NCI-H1105 treated with DMSO at 0.1 percent for 48 hours (cell line): ENCODE data around the gene GIPC3.
A peak's percentile ranks its signal among the peaks of the same experiment; 100 is the strongest.

ENCODE experiments used
- DNase-seq: peaks from one replicate; lab custom pipeline; 2025; lab: John Stamatoyannopoulos, UW

The GIPC3 gene

DNA sequence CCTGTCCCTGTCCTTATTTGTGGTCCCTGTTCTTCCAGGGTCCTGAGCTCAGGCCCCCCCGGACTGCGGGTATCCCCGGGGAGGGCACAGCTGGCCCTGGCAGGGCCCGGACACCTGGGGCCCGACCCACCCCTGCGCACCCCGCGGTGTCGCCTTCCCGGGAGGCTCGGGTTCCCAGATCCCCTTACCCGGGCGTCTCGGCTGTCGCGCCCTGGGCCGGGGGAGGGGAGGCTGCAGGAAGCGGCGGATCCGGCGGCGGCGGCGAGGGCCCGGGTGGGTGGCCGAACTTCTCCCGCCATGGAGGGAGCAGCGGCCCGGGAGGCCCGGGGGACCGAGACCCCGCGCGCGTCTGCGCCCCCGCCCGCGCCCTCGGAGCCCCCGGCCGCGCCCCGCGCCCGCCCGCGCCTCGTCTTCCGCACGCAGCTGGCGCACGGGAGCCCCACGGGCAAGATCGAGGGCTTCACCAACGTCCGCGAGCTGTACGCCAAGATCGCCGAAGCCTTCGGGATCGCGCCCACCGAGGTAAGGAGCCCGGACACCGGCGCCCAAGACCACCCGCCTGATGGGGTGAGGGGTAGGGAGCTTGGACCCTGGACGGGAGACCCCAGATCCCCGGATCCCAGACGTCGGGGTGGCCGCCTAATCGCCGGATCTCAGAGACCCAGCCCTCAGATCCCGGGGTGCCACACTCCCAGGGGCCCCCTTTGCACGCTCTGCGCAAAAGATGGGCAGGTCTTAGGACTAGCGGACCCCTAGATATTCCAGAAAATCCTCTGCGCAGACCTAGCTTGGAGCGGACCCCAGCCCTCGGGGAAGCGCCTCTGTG lies at the start of gene GIPC3:
Gene GIPC3, plus strand, starts transcription at position 178 of the 826 bp plus-strand sequence. Its CDS starts 120 bp downstream, at position 298.
- no peak for DNase-seq

GRCh38 chr19:3535563-3535965 lies 49.7 kb upstream of the GIPC3 start:
- no peak for DNase-seq

DNA sequence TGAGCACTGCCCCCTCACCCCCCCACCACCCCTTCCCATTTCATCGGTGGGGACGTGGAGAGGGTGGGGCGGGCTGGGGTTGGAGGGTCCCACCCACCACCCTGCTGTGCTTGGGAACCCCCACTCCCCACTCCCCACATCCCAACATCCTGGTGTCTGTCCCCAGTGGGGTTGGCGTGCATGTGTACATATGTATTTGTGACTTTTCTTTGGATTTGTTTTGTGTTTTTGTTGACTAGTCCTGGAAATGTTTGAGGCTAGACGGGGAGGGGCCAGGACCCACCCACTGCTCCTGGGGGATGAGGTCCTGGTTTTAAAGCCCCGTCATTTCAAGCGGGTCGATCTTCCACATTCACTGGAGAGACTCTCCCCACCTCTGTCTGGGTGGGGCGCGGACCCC lies 49.3 kb upstream of the GIPC3 start:
- DNase-seq, result no peak

DNA sequence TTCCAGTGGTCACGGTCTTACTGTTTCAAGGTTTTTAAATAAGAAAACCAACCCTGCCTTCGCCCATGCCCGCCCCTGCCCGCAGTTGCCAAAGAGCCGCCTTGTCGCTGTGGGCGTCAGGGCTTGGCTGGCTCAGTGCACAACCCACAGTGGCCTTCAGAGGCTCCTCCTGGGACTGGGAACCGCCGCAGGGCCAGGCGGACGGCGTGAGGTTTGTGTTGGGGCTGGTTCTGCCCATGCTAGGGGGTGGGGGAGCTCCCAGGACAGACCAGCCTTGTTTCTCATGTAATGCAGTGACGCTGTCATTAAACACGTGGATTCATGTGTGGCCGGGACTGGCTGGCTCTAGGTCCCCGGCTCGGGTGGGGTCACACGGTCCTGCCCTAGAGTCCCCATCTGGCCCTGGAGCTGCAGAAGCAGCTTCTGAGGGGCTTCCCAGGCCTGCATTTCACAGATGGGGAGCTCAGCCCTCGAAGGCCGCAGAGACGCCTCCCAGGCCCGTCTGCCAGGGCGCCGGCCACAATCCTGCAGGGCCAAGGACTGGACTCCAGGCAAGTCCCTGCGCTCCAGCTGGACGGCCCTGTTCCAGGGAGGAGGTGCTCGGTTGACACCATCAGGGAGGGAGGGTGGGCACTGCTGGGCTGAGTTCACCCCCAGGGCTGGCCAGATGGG lies 48.7 kb upstream of the GIPC3 start:
- no peak for DNase-seq

- DNase-seq, result no peak
These were observed 48.2 kb upstream of the GIPC3 start for GRCh38 chr19:3537101-3537437.

DNA sequence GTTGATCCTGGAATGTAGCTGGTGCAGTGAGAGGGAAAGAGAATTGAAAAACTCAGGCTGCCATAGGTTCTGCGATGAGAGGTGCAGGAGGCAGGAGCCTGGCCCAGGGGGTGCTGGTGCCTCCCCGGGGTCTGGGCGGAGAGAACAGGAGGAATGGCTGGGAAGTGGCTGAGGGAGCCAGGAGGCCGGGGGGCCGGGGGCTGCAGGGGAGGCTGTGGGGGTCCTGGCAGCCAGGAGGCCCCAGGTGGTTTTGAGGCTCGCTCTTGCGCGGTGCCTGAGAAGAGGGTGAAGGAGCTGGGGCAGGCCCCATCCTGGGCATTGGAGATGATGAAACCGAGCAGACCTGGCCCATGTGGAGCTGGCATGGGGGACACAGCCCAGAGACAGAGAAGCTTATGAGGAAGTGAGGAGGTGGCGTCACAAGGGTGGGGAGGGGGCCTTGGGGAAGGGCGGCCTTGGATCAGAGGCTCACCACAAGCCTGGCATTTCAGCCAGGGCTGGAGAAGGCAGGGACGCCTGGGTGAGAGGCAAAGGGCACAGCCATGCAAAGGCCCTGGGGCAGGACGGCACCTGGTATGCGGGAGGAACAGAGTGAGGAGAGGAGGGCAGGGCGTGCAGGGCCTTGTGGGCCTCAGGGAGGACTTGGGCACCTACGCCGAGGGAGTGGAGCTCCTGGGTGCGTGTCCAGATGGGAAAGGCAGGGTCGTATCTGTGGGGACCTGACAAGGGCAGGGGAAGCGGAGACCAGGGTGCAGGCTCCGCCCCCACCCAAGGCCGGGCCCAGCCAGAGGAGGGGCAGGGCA lies 47.6 kb upstream of the GIPC3 start:
- DNase-seq, result no peak

GRCh38 chr19:3538258-3538929 lies 46.9 kb upstream of the GIPC3 start:
- DNase-seq, result no peak

- peak; percentile 8 for DNase-seq
These were observed 46.1 kb upstream of the GIPC3 start, which contains the start of gene TEKTIP1 for GRCh38 chr19:3538965-3539755. TSS of gene TEKTIP1 (plus strand) at chr19:3539174. CDS start at chr19:3539178, 4 bp downstream.

- DNase-seq, result no peak
These were observed 45.5 kb upstream of the GIPC3 start for GRCh38 chr19:3539756-3540118.

GRCh38 chr19:3543150-3544057 lies 41.9 kb upstream of the GIPC3 start:
- DNase-seq, result no peak

- DNase-seq, result no peak
These were observed 41.3 kb upstream of the GIPC3 start for GRCh38 chr19:3544058-3544376.

- DNase-seq, result peak; percentile 21
These were observed 40.3 kb upstream of the GIPC3 start for GRCh38 chr19:3544742-3545668.

DNA sequence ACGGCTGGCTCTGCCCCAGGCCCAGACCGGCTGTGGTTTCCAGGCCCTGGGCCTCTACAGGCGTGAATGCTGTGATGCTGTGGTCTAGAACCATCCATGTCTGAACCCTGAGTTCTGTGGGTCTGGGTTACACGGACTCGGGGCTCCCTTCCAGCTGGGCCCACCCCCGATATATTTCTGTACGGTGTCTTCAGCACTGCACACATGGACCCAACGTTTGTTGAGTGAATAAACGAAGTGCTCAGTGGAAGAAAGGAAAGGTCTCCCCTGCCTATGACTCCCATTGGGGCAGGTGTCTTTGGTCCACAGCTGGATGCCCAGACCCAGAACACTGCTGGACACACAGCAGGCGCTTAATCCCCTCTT lies 39.6 kb upstream of the GIPC3 start:
- DNase-seq, result no peak

GRCh38 chr19:3546119-3546518 lies 39.2 kb upstream of the GIPC3 start:
- DNase-seq, result no peak

- DNase-seq, result no peak
These were observed 38.0 kb upstream of the GIPC3 start for GRCh38 chr19:3547301-3547731.

- no peak for DNase-seq
These were observed 37.5 kb upstream of the GIPC3 start for GRCh38 chr19:3547767-3548282.

- no peak for DNase-seq
These were observed 36.7 kb upstream of the GIPC3 start for GRCh38 chr19:3548606-3549005.

- no peak for DNase-seq
These were observed 35.5 kb upstream of the GIPC3 start for GRCh38 chr19:3549816-3550215.
